GM08714 (cell line): ENCODE measurements around the gene C10orf105.

Experiments
- H3K4me3 ChIP-seq: fragments of 200-500 bp; sonication (Bioruptor generic); 2 replicates; pipeline ENCODE4 v1.5.1; 2014; ENCODE audit warnings: mild to moderate bottlenecking, low read length, inconsistent platforms
- ZNF274 ChIP-seq: IDR thresholded peaks from 2 replicates; pipeline ENCODE4 v1.6.1; 2012; ENCODE audit warnings: mild to moderate bottlenecking, low read depth, low read length

C10orf105 gene

DNA sequence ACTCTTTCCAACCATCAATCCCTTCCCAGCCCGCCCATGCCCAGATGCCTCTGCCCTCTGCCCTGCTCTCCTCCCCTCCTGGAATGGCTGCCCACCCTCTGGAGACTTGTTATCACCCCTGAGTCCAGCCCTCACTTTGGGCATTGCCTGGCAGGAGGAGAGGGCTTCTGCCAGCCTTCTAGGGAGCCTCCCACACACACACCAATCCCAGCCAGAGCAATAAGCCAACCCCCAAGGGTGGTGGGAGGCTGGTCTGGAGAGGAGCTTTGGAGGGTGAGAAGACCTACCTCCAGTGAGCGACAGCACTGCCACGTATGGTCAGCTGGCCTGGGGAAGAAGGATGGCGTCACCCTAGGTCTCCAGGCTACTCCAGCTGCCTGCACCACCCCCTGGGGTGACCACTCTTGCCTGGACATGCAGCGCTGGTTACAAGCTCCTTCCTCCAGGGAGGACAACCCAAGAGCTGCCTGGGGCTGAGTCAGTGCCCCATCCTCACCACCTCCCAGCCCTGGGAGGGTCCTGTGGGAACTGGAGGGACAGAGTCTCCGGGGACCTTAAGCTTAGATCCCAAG lies 8.4 kb downstream of the C10orf105 start:
- no peak overlapping the region for H3K4me3 ChIP-seq
- TF ChIP-seq ZNF274: no peak

DNA sequence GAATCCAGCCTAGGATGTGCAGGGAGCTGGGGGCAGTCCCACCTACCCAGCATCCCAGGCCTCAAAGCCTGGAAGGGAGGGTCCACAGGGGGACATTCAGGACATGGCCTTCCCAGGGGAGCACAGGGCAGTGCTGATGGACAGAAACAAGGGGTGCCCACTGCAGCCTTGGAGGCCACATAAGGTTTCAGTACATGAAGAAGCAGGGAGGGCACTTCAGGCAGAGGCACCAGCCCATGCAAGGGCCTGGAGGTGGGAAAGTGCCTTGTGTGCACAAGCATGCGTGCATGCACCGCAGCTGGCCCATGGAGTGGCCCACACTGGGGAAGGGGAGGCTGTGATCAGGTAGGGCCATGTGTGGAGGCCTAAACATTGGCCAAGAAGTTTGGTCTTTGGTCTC lies 9.1 kb downstream of the C10orf105 start:
- TF ChIP-seq ZNF274: no peak
- H3K4me3 ChIP-seq: no peak overlapping the region

DNA sequence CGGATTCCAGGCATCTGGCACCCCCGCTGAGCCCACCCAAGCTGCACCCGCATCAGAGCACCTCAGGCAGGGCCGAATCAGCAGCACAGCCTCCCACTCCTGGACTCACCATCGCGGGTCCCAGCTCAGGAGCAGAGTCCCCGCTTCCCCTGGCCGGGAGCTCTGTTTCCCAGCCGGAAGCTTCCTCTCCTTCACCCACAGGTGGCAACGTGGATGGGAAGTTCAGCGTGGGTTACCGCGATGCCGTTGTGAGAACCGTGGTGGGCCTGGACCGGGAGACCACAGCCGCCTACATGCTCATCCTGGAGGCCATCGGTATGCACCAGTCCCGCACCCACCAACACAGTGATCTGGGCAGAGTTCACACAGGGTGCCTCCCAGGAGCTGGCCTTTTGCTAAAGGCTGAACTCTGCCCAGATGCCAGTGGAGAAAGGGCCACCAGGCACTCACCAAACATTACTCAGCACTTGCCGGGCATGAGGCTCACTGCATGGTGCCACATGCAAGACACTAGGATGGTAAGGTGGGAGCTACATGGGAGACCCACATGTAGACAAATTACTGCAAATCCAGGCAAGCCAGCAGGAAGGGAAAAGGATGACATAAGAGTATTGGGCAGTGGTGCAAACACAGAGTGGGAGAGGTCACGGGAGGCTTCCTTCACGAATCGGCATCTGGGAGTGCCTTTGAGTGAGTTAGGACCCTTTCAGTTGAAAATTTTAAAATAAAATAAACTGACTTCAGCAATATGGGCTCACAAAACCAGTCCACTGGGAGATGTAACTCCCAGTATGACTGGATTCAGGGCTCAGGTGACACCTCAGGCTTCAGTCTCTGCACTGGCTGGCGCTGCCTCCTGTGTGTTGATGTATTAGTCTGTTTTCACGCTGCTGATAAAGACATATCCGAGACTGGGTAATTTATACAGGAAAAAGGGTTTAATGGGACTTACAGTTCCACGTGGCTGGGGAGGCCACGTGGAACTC lies 10.4 kb downstream of the C10orf105 start:
- no peak for TF ChIP-seq ZNF274
- no peak overlapping the region for H3K4me3 ChIP-seq

DNA sequence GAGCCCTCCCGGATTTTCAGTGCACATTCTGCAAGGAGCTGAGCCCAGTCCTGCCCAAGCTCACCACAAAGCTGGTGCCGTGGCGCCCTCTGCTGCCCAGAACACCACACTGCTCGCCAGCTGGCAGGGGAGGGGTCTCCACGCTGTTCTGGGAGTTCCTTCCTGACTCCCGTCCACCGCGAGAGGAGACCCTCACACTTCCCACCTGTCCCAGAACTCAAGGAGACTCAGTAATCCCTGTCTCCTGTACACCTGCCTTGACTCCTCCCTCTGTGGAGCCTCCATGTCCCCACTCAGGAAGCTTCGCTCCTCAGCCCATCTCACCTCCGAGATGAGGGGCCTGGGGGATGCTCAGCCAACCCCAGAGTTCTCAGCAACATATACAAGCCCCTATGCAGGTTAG lies 11.3 kb downstream of the C10orf105 start:
- TF ChIP-seq ZNF274: no peak
- no peak overlapping the region for H3K4me3 ChIP-seq

DNA sequence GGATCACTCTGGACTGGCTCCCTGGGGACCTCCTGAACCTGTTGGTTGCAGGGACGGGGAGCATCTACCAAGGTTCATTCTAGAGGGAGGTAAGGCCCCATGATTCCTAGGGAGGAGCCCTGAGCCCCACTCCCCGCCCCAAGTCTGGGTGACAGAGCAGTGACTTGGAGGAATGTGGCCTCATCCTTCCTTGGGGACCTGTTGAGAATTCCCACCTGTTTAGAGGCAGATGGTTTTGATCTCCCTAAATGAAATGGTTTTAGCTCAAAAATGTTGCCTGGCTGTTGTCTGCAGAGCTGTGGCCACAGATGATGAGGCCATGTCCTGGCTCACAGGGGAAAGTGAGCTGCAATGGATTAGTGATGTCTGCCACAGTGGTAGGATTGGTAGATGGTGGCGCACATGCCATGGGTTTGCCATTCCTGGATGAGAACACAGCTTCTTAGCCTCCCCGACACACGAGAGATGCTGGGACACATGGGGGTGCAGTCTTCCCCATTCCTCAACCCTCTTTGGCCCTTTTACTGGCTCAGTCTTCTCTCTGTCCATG lies 12.3 kb downstream of the C10orf105 start:
- TF ChIP-seq ZNF274: no peak
- no peak overlapping the region for H3K4me3 ChIP-seq

DNA sequence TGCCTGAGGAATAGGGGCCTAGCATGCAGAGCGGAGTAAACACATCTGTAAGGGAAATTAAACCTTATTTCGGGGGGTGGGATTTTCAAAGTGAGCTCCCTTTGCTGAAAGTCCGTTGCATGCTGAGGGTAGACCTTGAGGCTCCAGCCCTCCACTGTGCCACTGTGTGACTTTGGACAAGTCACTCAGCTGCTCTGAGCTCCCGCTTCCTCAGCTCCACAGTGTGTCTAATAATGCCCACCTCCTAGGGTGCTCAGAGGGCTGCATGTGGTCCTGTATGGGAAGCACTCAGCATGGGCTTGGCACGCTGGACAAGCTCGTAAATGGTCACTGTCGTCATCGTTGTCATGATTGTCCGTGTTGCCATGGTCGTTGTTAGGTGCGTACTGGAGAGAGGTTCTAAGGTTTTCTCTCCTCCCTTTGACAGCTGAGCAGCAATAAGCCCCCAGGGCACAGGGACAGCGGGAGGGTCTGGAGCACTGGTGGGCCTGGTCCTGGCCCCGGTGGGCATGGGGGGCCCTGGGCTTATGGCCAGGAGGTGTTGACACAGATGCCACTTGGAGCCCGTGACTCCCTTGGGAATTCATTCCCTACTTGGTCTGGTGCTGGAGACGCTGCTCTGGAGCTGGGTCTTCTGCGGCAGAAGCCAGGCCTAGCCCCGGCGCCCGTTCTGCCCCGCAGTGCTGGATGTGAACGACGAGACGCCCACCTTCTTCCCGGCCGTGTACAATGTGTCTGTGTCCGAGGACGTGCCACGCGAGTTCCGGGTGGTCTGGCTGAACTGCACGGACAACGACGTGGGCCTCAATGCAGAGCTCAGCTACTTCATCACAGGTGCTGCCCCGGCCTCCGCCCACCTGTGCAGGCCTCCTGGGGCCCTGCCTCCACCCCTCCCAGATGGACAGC lies 13.1 kb downstream of the C10orf105 start:
- H3K4me3 ChIP-seq: no peak overlapping the region
- TF ChIP-seq ZNF274: no peak

DNA sequence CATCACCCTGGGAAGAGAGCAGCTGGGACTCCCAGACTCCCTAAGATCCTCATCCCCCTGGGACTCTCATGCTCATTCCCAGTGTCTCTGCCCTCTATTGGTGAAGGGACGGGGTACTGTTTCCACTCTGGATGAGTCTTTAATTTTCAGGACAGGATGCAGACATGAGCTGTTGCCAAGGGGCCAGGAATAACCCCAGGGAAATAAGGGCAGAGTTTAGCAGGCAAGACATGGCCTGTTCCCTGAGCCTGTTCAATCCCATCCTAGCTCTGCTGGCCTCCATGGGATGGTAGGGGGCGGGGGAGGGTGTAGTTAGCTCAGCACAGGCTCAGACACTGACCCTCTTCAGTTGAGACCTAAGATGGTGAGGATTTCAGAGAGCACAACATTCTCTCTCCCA lies 14.0 kb downstream of the C10orf105 start:
- no peak overlapping the region for H3K4me3 ChIP-seq
- no peak for TF ChIP-seq ZNF274

DNA sequence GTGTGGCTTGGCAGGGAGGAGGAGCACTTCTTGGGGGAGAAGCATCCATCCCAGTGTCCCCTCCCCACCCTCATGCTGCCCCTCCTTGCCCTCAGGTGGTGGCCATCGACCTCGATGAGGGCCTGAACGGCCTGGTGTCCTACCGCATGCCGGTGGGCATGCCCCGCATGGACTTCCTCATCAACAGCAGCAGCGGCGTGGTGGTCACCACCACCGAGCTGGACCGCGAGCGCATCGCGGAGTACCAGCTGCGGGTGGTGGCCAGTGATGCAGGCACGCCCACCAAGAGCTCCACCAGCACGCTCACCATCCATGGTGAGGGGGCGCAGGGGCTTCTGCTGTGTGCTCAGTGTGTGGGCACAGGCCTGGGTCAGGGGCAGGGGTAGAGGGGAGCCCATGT lies 14.8 kb downstream of the C10orf105 start:
- no peak overlapping the region for H3K4me3 ChIP-seq
- TF ChIP-seq ZNF274: no peak

DNA sequence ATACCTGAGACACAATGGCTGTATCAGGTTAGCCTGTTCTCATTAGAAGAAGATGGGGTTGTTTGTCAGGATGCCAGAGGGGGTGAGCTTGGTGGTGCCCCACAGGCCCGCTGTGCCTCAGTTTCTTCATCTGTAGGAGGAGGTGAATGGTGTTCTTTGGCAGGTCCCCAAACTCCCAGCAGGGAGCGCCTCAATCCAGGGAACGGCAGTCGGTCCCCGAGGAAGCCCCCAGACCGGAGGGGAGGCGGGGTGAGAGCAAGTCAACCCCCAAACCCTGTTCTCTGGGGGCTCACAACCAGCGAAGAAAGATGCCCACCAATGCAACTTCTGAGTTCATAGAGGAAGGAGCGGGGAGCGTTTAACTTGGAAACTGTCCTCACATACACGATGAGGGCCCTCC lies 16.0 kb downstream of the C10orf105 start:
- TF ChIP-seq ZNF274: no peak
- H3K4me3 ChIP-seq: no peak overlapping the region

DNA sequence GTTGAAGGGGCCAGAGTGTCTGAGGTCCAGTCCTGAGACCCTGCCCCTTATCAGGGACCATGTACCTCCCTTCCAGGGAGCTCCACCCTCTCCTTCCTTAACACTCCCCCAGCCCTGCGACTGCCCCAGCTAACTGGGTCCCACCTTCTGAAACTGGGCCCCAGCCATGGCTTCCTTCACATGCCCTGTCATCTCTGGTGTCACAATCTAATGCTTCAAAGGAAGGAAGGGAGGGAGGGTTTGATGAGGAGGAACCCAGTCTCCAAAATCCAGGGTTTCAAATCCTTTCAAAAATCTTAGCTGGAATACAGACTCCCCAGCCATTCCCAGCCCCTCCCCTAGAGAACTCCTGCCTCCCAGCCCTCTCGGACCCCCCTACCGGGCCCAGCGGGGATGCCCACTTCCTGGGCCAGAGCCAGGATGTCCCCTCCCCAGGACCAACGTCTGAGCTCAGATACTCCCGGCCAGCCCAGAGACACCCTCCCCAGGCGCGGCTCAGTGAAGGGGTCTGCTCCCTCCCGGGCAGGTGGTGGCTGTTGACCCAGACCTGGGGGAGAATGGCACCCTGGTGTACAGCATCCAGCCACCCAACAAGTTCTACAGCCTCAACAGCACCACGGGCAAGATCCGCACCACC lies 18.0 kb downstream of the C10orf105 start:
- no peak overlapping the region for H3K4me3 ChIP-seq
- TF ChIP-seq ZNF274: no peak

DNA sequence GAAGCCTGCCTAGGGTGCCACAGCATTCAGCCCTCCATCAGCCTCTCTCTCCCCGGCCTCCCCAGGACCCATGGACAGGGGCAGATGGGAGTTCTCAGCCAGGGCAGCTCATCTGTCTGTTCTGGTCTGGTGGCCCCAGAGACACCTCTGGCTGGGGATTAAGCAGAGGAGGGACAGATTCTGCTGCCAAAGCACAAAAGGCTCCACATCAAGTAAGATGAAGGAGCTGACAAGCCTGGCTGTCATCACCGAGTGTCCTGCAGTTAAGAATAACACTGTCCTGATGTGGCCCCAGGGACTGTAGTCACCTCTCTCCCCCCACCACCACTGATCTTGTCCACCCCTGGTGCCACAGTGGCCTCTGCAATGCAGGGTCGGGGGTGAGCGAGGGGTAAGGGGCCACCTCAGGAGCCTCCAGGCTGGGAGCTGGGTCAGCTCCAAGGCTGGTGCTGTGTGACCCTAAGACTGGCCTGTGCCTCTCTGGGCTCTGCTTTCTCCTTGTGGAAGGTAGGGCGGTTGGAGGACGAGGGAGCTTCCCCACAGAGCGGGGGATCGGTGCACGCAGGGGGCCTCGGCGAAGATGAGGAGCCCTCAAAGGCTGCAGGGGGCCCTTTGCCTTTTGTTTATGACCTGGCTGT lies 18.7 kb downstream of the C10orf105 start:
- H3K4me3 ChIP-seq: no peak overlapping the region
- no peak for TF ChIP-seq ZNF274

DNA sequence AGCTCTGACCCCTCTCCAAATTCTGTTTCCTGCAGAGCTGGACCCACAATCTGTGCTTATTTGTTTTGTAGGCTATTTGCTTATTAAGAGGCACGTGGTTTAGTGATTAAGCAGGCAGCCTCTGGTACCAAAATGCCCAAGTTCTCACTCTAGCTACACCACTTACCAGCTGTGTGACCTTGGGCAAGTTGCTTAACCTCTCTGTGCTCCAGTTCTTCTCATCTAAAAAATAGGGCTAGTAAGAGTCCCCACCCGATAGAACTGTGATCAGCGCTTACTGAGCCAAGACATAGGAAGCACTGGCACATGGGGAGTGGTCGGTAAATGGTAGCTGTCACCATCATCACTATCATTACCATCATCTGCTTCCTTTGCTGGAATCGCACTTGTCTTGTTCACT lies 20.8 kb downstream of the C10orf105 start:
- H3K4me3 ChIP-seq: no peak overlapping the region
- TF ChIP-seq ZNF274: no peak
